ENCODE data around the gene PDIA5.

PDIA5 gene

GRCh38 chr3:123126031-123126430 is 59.2 kb downstream of the PDIA5 start:
- Mint-ChIP-seq H3K27ac (no peak overlapping the region), H3K36me3 (ENCODE audit: insufficient read depth) (peaks cover 10% of the 10 kb centered on the region), H3K4me3 (no peak overlapping the region), H3K4me1 (ENCODE audit: low read depth in 2 of 2) (no peaks in the 10 kb centered on the region), H3K27me3 (no peaks in the 10 kb centered on the region), H3K9me3 (no peaks in the 10 kb centered on the region)
- ATAC-seq (replicated peaks), result no peak
- DNase-seq, result no peak

- no peak for ATAC-seq (replicated peaks)
- peaks cover 10% of the 10 kb centered on the region for H3K36me3 Mint-ChIP-seq (ENCODE audit: insufficient read depth)
- no peak for DNase-seq
- H3K27ac Mint-ChIP-seq, result no peak overlapping the region
- no peaks in the 10 kb centered on the region for H3K27me3 Mint-ChIP-seq
- no peaks in the 10 kb centered on the region for H3K4me1 Mint-ChIP-seq (ENCODE audit: low read depth in 2 of 2)
- H3K9me3 Mint-ChIP-seq, result no peaks in the 10 kb centered on the region
- no peak overlapping the region for H3K4me3 Mint-ChIP-seq
Measured at GRCh38 chr3:123126653-123127052, 59.8 kb downstream of the PDIA5 start.

- no peak overlapping the region for H3K27ac Mint-ChIP-seq
- H3K36me3 Mint-ChIP-seq (ENCODE audit: insufficient read depth), result peaks cover 8% of the 10 kb centered on the region
Measured at GRCh38 chr3:123129092-123129491, 62.3 kb downstream of the PDIA5 start.

GRCh38 chr3:123129532-123129931 is 62.7 kb downstream of the PDIA5 start:
- peak overlapping the region in 1 of 2 donors; percentile 27 for H3K27ac Mint-ChIP-seq

More at GRCh38 chr3:123129092-123129491, 62.3 kb downstream of the PDIA5 start:
- Mint-ChIP-seq H3K9me3 (no peaks in the 10 kb centered on the region), H3K27me3 (no peaks in the 10 kb centered on the region), H3K4me1 (ENCODE audit: low read depth in 2 of 2) (no peaks in the 10 kb centered on the region), H3K4me3 (no peak overlapping the region)
- ATAC-seq (replicated peaks), result no peak
- DNase-seq, result no peak

GRCh38 chr3:123130079-123130750 is 63.4 kb downstream of the PDIA5 start:
- Mint-ChIP-seq H3K4me1 (ENCODE audit: low read depth in 2 of 2) (no peaks in the 10 kb centered on the region), H3K9me3 (no peaks in the 10 kb centered on the region), H3K27ac (peak overlapping the region in 1 of 2 donors; percentile 27), H3K36me3 (ENCODE audit: insufficient read depth) (peaks cover 8% of the 10 kb centered on the region), H3K27me3 (no peaks in the 10 kb centered on the region), H3K4me3 (no peak overlapping the region)
- ATAC-seq (replicated peaks), result no peak
- DNase-seq, result no peak

More at GRCh38 chr3:123129532-123129931, 62.7 kb downstream of the PDIA5 start:
- no peak for ATAC-seq (replicated peaks)
- no peak overlapping the region for H3K4me3 Mint-ChIP-seq
- H3K4me1 Mint-ChIP-seq (ENCODE audit: low read depth in 2 of 2), result no peaks in the 10 kb centered on the region
- no peak for DNase-seq
- H3K27me3 Mint-ChIP-seq, result no peaks in the 10 kb centered on the region
- peaks cover 8% of the 10 kb centered on the region for H3K36me3 Mint-ChIP-seq (ENCODE audit: insufficient read depth)
- no peaks in the 10 kb centered on the region for H3K9me3 Mint-ChIP-seq

GRCh38 chr3:123134671-123135070 is 67.8 kb downstream of the PDIA5 start:
- no peak overlapping the region for H3K4me3 Mint-ChIP-seq
- no peaks in the 10 kb centered on the region for H3K36me3 Mint-ChIP-seq (ENCODE audit: insufficient read depth)
- DNase-seq (no peak), ATAC-seq (replicated peaks) (no peak)
- H3K9me3 Mint-ChIP-seq, result no peaks in the 10 kb centered on the region
- H3K27me3 Mint-ChIP-seq, result no peaks in the 10 kb centered on the region
- no peaks in the 10 kb centered on the region for H3K4me1 Mint-ChIP-seq (ENCODE audit: low read depth in 2 of 2)
- H3K27ac Mint-ChIP-seq, result no peak overlapping the region

- ATAC-seq (replicated peaks) (no peak), DNase-seq (no peak)
- Mint-ChIP-seq H3K27me3 (no peaks in the 10 kb centered on the region), H3K36me3 (ENCODE audit: insufficient read depth) (no peaks in the 10 kb centered on the region), H3K27ac (no peak overlapping the region), H3K9me3 (no peaks in the 10 kb centered on the region), H3K4me3 (no peak overlapping the region), H3K4me1 (ENCODE audit: low read depth in 2 of 2) (no peaks in the 10 kb centered on the region)
Measured at GRCh38 chr3:123137001-123137400, 70.2 kb downstream of the PDIA5 start.

- H3K4me1 Mint-ChIP-seq (ENCODE audit: low read depth in 2 of 2), result no peaks in the 10 kb centered on the region
- H3K9me3 Mint-ChIP-seq, result no peaks in the 10 kb centered on the region
- no peaks in the 10 kb centered on the region for H3K36me3 Mint-ChIP-seq (ENCODE audit: insufficient read depth)
- H3K4me3 Mint-ChIP-seq, result no peak overlapping the region
- H3K27ac Mint-ChIP-seq, result no peak overlapping the region
- no peaks in the 10 kb centered on the region for H3K27me3 Mint-ChIP-seq
- no peak for DNase-seq
- no peak for ATAC-seq (replicated peaks)
Measured at GRCh38 chr3:123138839-123139444, 72.1 kb downstream of the PDIA5 start.

GRCh38 chr3:123139522-123139921 is 72.7 kb downstream of the PDIA5 start:
- H3K9me3 Mint-ChIP-seq, result no peaks in the 10 kb centered on the region
- H3K27ac Mint-ChIP-seq, result no peak overlapping the region

GRCh38 chr3:123140550-123140949 is 73.7 kb downstream of the PDIA5 start:
- H3K27ac Mint-ChIP-seq, result no peak overlapping the region
- H3K36me3 Mint-ChIP-seq (ENCODE audit: insufficient read depth), result no peaks in the 10 kb centered on the region
- ATAC-seq (replicated peaks) (no peak), DNase-seq (no peak)
- no peaks in the 10 kb centered on the region for H3K27me3 Mint-ChIP-seq
- no peaks in the 10 kb centered on the region for H3K4me1 Mint-ChIP-seq (ENCODE audit: low read depth in 2 of 2)
- no peaks in the 10 kb centered on the region for H3K9me3 Mint-ChIP-seq
- H3K4me3 Mint-ChIP-seq, result no peak overlapping the region

More at GRCh38 chr3:123139522-123139921, 72.7 kb downstream of the PDIA5 start:
- Mint-ChIP-seq H3K36me3 (ENCODE audit: insufficient read depth) (no peaks in the 10 kb centered on the region), H3K4me1 (ENCODE audit: low read depth in 2 of 2) (no peaks in the 10 kb centered on the region), H3K27me3 (no peaks in the 10 kb centered on the region), H3K4me3 (no peak overlapping the region)
- ATAC-seq (replicated peaks) (no peak), DNase-seq (no peak)

- no peak overlapping the region for H3K4me3 Mint-ChIP-seq
- no peak overlapping the region for H3K27ac Mint-ChIP-seq
- no peaks in the 10 kb centered on the region for H3K27me3 Mint-ChIP-seq
- H3K9me3 Mint-ChIP-seq, result no peaks in the 10 kb centered on the region
- no peak for DNase-seq
- no peaks in the 10 kb centered on the region for H3K36me3 Mint-ChIP-seq (ENCODE audit: insufficient read depth)
- no peak for ATAC-seq (replicated peaks)
- H3K4me1 Mint-ChIP-seq (ENCODE audit: low read depth in 2 of 2), result no peaks in the 10 kb centered on the region
Measured at GRCh38 chr3:123141276-123141675, 74.5 kb downstream of the PDIA5 start.

GRCh38 chr3:123143669-123144411 is 77.0 kb downstream of the PDIA5 start:
- no peak for ATAC-seq (replicated peaks)
- DNase-seq, result no peak
- peak overlapping the region in 1 of 2 donors; percentile 42 for H3K27ac Mint-ChIP-seq
- H3K4me3 Mint-ChIP-seq, result no peak overlapping the region
- no peaks in the 10 kb centered on the region for H3K27me3 Mint-ChIP-seq
- no peaks in the 10 kb centered on the region for H3K4me1 Mint-ChIP-seq (ENCODE audit: low read depth in 2 of 2)
- H3K36me3 Mint-ChIP-seq (ENCODE audit: insufficient read depth), result peaks cover 4% of the 10 kb centered on the region
- no peaks in the 10 kb centered on the region for H3K9me3 Mint-ChIP-seq

- no peak overlapping the region for H3K27ac Mint-ChIP-seq
- peaks cover 0 to 3% of the 10 kb centered on the region in 2 donors for H3K4me1 Mint-ChIP-seq (ENCODE audit: low read depth in 2 of 2)
- H3K9me3 Mint-ChIP-seq, result peaks cover 2 to 18% of the 10 kb centered on the region in 2 donors
- no peaks in the 10 kb centered on the region for H3K27me3 Mint-ChIP-seq
- peaks cover 4% of the 10 kb centered on the region for H3K36me3 Mint-ChIP-seq (ENCODE audit: insufficient read depth)
- H3K4me3 Mint-ChIP-seq, result no peak overlapping the region
- ATAC-seq (replicated peaks), result no peak
- DNase-seq, result no peak
Measured at GRCh38 chr3:123147754-123148535, 81.1 kb downstream of the PDIA5 start.
